RWPE2 (cell line): ENCODE measurements around the gene HERC3.

Experiments
- ATAC-seq: fragments of 200-7000 bp; cut with Tn5 transposase; 3 replicates; pipeline ENCODE4 v1.9.1; 2021; ENCODE audit warnings: low read depth
- DNase-seq: peaks from one replicate; pipeline ENCODE4 v3.0.0-alpha.2; 2020; ENCODE audit warnings: low spot score
- H3K27ac ChIP-seq: fragments of 450-650 bp; 2 replicates; pipeline ENCODE4 v1.5.1; 2017; ENCODE audit warnings: mild to moderate bottlenecking; ENCODE audit not compliant: poor library complexity, severe bottlenecking
- H3K27me3 ChIP-seq: fragments of 250-450 bp; sonication (Bioruptor Pico); 2 replicates; pipeline ENCODE4 v1.5.1; 2021; ENCODE audit warnings: mild to moderate bottlenecking, moderate library complexity; ENCODE audit not compliant: insufficient read depth, poor library complexity, severe bottlenecking
- H3K36me3 ChIP-seq: fragments of 250-450 bp; sonication (Bioruptor Pico); 2 replicates; pipeline ENCODE4 v1.5.1; 2020; ENCODE audit warnings: low read depth, mild to moderate bottlenecking, moderate library complexity
- H3K4me1 ChIP-seq: fragments of 250-450 bp; sonication (Bioruptor Pico); 2 replicates; pipeline ENCODE4 v1.5.1; 2021; ENCODE audit warnings: mild to moderate bottlenecking, moderate library complexity; ENCODE audit not compliant: insufficient read depth, poor library complexity, severe bottlenecking
- H3K4me3 ChIP-seq: fragments of 250-450 bp; sonication (Bioruptor Pico); 2 replicates; pipeline ENCODE4 v1.5.1; 2021; ENCODE audit warnings: mild to moderate bottlenecking, moderate library complexity; ENCODE audit not compliant: severe bottlenecking
- H3K9me3 ChIP-seq: fragments of 250-450 bp; sonication (Bioruptor Pico); 2 replicates; pipeline ENCODE4 v1.5.1; 2021; ENCODE audit warnings: mild to moderate bottlenecking, moderate library complexity; ENCODE audit not compliant: severe bottlenecking
- TF ChIP-seq, protein P1 (sequence below): fragments of 450-650 bp; IDR thresholded peaks from one replicate; pipeline ENCODE4 v1.5.1; 2017; ENCODE audit warnings: mild to moderate bottlenecking, moderate library complexity; ENCODE audit not compliant: poor library complexity, severe bottlenecking

The HERC3 gene

DNA sequence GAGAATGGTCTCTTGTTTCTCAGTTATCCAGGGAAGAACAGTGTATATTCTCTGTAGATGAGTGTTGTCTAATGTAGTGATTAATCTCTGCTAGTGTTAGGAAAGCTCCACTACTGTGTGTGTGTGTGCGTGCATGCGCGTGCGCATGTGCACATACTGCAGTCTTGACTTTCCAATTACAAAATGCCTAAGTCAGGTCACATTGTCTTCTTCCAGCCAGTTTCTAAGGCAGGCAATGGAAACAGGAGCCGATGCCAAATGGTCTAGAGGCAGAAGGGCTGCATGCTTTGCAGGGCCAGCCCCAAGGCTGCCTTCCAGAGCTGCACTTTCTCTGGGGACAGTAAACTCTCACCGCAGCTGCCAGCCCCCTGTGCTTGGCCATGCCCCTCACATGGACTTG, 135.9 kb downstream of the HERC3 start:
- DNase-seq = no peak
- Histone ChIP-seq H3K4me1 (no peaks in the 10 kb centered on the region), H3K27ac (no peak overlapping the region), H3K9me3 (no peaks in the 10 kb centered on the region), H3K27me3 (no peaks in the 10 kb centered on the region), H3K36me3 (peaks cover 50% of the 10 kb centered on the region), H3K4me3 (no peak overlapping the region)
- TF ChIP-seq, protein P1, sequence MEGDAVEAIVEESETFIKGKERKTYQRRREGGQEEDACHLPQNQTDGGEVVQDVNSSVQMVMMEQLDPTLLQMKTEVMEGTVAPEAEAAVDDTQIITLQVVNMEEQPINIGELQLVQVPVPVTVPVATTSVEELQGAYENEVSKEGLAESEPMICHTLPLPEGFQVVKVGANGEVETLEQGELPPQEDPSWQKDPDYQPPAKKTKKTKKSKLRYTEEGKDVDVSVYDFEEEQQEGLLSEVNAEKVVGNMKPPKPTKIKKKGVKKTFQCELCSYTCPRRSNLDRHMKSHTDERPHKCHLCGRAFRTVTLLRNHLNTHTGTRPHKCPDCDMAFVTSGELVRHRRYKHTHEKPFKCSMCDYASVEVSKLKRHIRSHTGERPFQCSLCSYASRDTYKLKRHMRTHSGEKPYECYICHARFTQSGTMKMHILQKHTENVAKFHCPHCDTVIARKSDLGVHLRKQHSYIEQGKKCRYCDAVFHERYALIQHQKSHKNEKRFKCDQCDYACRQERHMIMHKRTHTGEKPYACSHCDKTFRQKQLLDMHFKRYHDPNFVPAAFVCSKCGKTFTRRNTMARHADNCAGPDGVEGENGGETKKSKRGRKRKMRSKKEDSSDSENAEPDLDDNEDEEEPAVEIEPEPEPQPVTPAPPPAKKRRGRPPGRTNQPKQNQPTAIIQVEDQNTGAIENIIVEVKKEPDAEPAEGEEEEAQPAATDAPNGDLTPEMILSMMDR = no peak
- ATAC-seq = no peak

DNA sequence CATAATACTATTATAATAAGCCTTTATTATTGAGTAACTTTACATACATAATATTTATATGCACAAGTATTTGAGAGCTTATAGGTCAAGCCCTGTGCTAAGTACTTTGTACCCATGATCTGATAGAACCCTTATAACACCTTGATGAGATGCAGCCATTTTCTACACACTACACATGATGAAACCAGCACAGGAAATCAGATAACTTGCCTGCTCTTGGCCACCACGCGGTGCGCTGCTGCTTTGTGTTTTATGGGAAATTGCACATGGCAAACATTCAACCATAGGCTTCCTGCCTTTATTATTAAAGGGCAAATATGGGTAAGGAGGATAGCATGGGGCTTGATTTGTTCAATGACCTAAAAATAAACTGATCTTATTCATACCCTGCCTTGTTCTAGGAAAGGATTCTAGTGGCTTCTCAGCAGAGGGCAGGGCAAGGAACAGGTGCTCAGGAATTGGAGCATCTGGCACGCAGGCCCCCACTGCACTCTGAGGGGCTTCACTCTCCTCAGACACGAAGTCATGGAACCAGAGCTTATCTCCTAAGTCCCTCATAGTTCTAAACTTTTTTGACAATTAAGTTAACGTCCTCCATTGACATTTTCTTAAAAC, 137.0 kb downstream of the HERC3 start:
- Histone ChIP-seq H3K27me3 (no peaks in the 10 kb centered on the region), H3K36me3 (peaks cover 39% of the 10 kb centered on the region), H3K4me1 (no peaks in the 10 kb centered on the region), H3K27ac (no peak overlapping the region), H3K4me3 (no peak overlapping the region), H3K9me3 (no peaks in the 10 kb centered on the region)
- DNase-seq (no peak), ATAC-seq (no peak)
- TF ChIP-seq, protein P1 = no peak

DNA sequence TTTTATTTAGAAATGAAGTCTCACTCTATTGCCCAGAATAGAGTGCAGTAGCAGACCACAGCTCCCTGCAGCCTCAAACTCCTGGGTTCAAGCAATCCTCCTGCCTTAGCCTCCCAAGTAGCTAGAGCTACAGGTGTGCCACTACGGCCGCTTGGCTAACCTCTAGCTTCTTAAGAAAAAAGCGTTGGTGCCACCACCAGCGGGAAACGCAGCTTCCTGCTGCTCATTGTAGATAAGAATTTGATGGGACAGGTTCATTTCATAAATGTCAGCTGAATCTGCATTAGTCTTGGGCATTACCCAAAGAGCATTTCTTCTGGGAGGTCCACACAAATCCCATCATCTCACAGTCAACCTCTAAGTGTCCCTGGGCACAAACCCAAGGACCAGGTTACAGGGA, 138.5 kb downstream of the HERC3 start:
- no peak overlapping the region for H3K4me3 ChIP-seq
- no peaks in the 10 kb centered on the region for H3K27me3 ChIP-seq
- DNase-seq (no peak), ATAC-seq (no peak)
- no peaks in the 10 kb centered on the region for H3K4me1 ChIP-seq
- H3K27ac ChIP-seq = no peak overlapping the region
- TF ChIP-seq, protein P1 = no peak
- H3K9me3 ChIP-seq = no peaks in the 10 kb centered on the region
- peaks cover 24% of the 10 kb centered on the region for H3K36me3 ChIP-seq

DNA sequence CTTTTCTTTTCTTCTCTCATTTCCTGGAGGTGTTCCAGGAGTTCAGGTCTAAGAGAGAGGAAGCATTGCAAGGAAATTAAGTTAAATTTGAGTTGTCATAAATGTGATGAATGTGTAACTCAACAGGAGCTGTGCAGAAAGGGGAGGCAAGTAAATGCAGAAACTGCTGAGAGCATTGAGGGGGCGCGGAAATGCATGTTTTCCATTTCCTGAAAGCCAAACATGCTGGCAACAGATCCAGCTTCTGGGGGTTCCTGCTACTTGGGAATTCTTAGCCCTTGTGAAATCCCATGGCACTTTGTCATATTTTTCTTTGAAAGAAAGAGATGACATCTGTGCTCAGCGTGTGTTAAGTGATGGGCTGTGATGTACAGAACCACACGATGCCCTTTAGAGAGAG, 139.1 kb downstream of the HERC3 start:
- H3K4me3 ChIP-seq = no peak overlapping the region
- H3K36me3 ChIP-seq = peaks cover 19% of the 10 kb centered on the region
- TF ChIP-seq, protein P1 = no peak
- H3K4me1 ChIP-seq = no peaks in the 10 kb centered on the region
- no peaks in the 10 kb centered on the region for H3K27me3 ChIP-seq
- ATAC-seq (no peak), DNase-seq (no peak)
- H3K27ac ChIP-seq = no peak overlapping the region
- H3K9me3 ChIP-seq = no peaks in the 10 kb centered on the region

DNA sequence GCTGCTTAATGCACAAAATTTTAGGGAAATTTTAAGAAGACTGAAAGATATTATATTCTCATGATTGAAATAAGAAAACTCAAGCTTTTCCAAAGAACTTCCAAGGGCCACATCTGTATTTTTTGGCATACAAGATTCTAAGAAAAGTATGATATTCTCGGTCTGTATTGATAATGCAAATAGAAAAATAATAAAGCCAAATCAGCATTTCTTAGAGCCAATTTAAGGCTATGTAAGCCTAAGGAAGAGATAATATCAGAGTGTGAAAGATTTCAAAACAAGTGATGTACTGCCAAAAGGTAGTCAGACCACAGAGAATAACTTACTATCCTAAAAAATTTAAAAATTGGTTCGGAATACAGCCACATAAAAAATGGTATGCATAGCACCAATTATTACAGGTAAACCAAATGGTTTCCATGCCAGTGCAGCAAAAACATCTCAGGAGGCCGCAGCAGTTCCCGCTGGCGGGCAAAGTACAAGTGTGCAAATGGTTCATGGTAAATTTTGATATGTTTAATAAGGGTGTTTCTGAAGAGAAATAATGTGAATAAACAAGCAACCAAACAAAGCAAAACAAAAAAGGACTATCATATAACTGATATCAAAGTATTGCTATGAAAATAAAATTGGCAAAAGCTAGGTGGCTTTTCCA, 140.6 kb downstream of the HERC3 start:
- ATAC-seq (no peak), DNase-seq (no peak)
- H3K27ac ChIP-seq = no peak overlapping the region
- no peaks in the 10 kb centered on the region for H3K4me1 ChIP-seq
- no peak overlapping the region for H3K4me3 ChIP-seq
- TF ChIP-seq, protein P1 = no peak
- no peaks in the 10 kb centered on the region for H3K27me3 ChIP-seq
- peaks cover 4% of the 10 kb centered on the region for H3K36me3 ChIP-seq
- H3K9me3 ChIP-seq = no peaks in the 10 kb centered on the region
